C4-2B (cell line): ENCODE results near the gene IL12RB1.

Experiments
- CTCF ChIP-seq: fragments of 450-650 bp; conservative IDR thresholded peaks from 2 replicates; pipeline ENCODE4 v1.5.1; 2017; ENCODE audit warnings: mild to moderate bottlenecking
- ZFX ChIP-seq: fragments of 450-650 bp; IDR thresholded peaks from 2 replicates; pipeline ENCODE4 v1.6.1; 2017

- no peak for TF ChIP-seq CTCF
- no peak for TF ChIP-seq ZFX
Observed at GRCh38 chr19:18131841-18132596, 45.3 kb upstream of the IL12RB1 start.
